ENCODE measurements around the gene C6orf141. TPM values are rescaled to one million over a fixed set of nuclear protein-coding genes. Genes with fewer than 3 reads are reported as not detected.
A peak's percentile ranks its signal among the peaks of the same experiment; 100 is the strongest.

The C6orf141 gene
- 0.57 and 5.7 TPM in 2 replicates for total RNA-seq (ENCODE audit: low replicate concordance)

DNA sequence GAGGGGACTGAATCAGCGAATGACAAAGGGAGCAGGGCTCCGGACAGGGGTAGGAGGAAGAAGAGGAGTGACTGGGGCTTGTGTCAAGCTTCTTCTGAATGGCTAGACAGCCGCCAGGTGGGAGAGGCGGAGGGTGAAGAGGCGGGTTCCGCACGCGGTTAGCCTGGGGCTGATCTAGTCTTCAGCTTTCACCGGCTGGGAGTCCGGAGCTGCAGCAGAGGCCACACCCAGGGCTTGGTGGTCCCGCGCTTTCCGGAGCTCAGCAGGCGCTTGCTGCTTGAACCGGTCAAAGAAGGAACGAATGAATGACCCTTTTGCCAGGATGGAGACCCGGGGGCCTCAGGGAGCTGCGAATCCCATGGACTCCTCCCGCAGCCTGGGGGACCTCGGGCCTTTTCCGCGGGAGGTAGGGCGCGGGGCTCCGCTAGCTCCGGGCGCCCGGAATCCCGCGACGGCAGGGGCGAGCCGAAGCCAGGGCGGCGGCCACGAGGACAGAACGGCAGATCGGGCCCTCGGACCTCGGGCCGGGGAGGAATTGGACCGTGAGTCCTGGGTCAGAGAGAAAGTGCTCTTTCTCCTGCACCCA is at the start of gene C6orf141:
TSS of gene C6orf141 (plus strand) at position 177 of the 586 bp plus-strand sequence. CDS start at position 302, 125 bp downstream.
- TF ChIP-seq, protein P1, sequence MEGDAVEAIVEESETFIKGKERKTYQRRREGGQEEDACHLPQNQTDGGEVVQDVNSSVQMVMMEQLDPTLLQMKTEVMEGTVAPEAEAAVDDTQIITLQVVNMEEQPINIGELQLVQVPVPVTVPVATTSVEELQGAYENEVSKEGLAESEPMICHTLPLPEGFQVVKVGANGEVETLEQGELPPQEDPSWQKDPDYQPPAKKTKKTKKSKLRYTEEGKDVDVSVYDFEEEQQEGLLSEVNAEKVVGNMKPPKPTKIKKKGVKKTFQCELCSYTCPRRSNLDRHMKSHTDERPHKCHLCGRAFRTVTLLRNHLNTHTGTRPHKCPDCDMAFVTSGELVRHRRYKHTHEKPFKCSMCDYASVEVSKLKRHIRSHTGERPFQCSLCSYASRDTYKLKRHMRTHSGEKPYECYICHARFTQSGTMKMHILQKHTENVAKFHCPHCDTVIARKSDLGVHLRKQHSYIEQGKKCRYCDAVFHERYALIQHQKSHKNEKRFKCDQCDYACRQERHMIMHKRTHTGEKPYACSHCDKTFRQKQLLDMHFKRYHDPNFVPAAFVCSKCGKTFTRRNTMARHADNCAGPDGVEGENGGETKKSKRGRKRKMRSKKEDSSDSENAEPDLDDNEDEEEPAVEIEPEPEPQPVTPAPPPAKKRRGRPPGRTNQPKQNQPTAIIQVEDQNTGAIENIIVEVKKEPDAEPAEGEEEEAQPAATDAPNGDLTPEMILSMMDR (IDR thresholded peaks at IDR 0.05; ENCODE audit: insufficient read depth, low read length): no peak
- H3K4me3 ChIP-seq (ENCODE audit: low read depth, low read length): peak within 1 kb of the TSS; percentile 55
- DNase-seq (ENCODE audit: low read depth): no peak

DNA sequence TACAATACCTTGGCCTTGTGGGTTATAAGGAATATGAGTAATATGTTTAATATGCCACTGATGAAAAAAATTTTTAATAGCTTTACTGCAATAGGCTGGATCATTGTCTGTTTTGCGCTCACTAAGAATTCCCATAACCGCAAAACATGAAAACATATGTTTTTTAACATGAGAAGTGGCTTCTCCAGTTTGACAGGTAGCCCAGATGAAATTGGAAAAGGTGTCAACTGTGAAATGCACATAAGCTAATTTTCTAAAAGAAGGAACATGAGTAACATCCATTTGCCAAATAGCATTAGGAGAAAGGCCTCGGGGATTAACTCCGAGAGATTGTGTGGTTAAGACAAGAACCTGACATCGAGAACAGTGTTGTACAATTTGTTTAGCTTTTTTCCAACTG is 45.8 kb upstream of the C6orf141 start:
- no peak for DNase-seq (ENCODE audit: low read depth)
- TF ChIP-seq, protein P1 (IDR thresholded peaks at IDR 0.05; ENCODE audit: insufficient read depth, low read length): no peak

DNA sequence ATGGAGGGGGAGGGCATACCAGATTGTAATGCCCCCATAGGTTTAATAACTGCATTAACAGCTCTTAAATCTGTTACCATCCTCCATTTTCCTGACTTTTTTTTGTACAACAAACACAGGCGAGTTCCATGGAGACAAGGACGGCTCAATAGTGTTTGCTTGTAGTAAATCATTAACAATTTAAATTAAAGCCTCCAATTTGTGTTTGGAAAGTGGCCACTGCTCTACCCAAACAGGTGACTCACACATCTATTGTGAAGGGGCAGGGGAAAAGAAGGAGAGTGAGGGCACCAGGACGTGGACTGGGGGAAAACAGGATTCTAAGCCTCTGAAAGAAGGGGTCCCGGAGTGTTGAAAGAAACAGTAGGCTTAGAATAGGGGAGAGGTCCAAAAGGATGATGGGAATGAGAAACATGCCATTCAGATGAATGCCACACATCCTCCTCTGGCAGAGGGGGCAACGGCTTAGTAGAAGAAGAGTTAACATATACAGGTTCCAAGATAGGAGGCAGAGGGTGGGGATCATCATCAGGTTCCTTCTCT is 43.8 kb upstream of the C6orf141 start:
- H3K4me3 ChIP-seq (ENCODE audit: low read depth, low read length): no peak overlapping the region
- TF ChIP-seq, protein P1 (IDR thresholded peaks at IDR 0.05; ENCODE audit: insufficient read depth, low read length): no peak
- DNase-seq (ENCODE audit: low read depth): no peak

More for the DNA sequence above, 45.8 kb upstream of the C6orf141 start:
- H3K4me3 ChIP-seq (ENCODE audit: low read depth, low read length): no peak overlapping the region

DNA sequence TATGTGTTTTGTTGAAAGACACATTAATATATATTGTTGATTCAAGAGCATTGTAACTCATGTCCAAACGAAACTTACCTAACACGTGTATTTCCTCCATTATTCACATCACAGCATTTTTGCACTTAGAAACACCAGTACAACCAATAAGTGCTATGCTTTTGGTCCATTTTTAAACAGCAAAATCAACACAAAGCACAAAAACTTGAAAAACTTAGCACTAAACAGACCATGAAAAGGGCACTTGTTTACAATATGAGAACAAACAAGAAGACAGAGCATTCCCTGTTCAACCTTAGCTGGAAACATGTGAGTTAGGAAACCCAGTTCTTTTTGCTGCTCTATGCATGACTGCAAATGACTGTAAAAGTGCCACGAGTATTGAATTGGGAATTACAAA is 41.1 kb upstream of the C6orf141 start:
- DNase-seq (ENCODE audit: low read depth): no peak
- TF ChIP-seq, protein P1 (IDR thresholded peaks at IDR 0.05; ENCODE audit: insufficient read depth, low read length): no peak
- H3K4me3 ChIP-seq (ENCODE audit: low read depth, low read length): no peak overlapping the region

DNA sequence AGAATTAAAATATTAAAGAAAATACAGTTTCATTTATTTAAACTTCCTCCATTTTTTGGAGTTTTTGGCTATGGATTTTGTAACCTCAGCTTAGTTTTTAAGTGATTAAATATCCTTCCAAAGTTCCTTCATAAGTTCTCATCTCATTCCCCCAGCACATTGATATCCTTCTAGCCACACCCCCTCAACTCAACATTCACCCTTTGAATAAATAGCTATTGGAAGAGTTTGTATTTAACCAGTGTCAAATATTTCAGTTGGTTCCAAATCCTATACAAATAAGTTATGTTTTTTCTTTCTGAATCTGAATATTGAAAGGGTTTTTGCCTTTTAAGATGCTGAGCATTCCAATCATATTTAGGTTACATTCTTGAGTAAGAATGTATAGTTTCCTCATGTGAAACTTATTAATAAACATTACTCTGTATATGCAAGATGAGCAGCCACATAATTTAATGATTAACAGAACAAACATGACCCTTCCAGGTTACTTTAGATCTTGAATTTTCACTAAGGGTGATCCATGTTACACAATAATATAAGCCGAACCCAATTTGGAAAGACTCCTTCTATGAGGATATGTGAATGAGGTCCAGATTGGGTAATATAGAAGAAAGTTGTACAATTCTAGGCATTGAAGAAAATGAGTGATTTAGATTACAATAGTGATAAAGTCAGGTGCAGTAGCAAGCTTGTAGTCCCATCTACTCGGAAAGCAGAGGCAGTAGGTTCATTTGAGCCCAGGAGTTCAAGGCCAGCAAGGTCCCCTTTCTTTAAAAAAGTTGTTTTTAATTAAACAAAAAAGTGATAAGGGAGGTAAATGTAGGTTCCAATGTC is 37.1 kb upstream of the C6orf141 start:
- no peak for DNase-seq (ENCODE audit: low read depth)
- no peak overlapping the region for H3K4me3 ChIP-seq (ENCODE audit: low read depth, low read length)
- TF ChIP-seq, protein P1 (IDR thresholded peaks at IDR 0.05; ENCODE audit: insufficient read depth, low read length): no peak

DNA sequence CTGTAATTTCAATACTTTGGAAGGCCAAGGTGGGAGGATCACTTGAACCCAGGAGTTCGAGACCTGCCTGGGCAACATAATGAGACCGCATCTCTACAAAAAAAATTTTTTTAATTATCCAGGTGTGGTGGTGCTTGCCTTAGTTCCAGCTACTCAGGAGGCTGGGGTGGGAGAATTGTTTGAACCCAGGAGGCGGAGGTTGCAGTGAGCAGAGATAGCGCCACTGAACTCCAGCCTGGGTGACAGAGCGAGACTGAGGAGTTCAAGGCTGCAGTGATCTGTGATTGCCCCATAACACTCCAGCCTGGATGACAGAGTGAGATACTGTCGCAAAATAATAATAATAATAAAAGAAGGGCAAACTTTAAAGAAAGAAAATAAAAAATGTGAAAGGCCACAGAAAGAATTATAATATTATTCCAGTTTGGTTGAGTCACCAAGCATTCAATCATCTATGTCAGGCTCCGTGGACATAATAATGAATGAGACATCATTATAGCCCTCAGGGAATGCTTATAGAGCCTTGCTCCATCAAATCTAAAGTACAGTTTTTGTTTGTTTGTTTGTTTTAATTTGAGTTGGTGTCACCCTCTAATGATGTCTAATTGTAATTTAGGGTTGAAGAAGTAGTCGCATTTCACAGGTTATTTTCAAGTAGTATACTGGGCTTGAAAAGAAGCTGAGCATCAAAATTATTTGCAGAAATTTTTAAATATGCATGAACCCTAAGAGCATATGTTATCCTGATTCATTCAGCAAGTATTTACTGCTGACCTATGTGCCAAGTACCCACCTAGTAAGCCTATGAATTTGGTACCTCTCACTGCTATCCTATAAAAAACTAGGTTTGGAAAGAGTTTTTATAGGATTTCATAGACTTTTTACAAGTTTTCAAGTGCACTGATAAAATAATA is 35.6 kb upstream of the C6orf141 start:
- TF ChIP-seq, protein P1 (IDR thresholded peaks at IDR 0.05; ENCODE audit: insufficient read depth, low read length): no peak
- no peak overlapping the region for H3K4me3 ChIP-seq (ENCODE audit: low read depth, low read length)
- DNase-seq (ENCODE audit: low read depth): no peak

All from fibroblast of the aortic adventitia (primary cell).